ENCODE results near the gene GASK1B.

Gene GASK1B

DNA sequence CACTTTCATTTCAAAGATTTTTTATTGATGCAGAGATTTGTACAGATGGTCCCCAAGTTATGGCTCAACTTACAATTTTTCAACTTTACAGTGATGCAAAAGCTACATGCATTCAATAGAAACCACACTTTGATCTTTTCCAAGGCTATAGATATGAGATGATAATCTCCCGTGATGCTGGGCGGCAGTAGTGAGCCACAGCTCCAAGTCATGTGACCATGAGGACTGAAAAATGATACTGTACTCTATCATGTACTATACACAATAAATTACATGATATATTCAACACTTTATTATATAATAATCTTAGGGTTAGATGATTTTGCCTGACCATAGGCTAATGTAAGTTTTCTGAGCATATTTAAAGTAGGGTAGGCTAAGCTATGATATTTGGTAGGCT lies 14.0 kb upstream of the GASK1B start:
- no peak for DNase-seq (ENCODE audit: low read depth in 2 of 2)

DNA sequence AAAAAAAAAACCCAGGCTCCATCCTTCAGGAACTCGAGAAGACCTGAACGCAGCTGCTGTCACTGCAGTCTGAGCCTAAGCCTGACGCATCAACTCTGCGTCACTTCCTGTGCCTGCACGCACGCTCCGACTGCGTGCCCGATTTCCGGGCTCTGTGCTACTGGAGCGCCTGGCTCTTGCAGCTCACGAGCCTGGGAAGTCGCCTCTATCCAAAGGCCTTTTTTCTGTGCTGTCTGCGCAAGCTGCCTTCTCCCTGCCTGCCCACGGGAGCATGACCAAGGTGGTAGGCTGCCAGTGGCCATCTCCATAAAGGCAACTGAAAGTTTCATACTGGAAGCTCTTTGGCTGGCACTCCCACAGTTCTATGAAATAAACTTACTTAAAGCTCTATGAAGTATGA lies 9.9 kb upstream of the GASK1B start:
- no peak for DNase-seq (ENCODE audit: low read depth in 2 of 2)

DNA sequence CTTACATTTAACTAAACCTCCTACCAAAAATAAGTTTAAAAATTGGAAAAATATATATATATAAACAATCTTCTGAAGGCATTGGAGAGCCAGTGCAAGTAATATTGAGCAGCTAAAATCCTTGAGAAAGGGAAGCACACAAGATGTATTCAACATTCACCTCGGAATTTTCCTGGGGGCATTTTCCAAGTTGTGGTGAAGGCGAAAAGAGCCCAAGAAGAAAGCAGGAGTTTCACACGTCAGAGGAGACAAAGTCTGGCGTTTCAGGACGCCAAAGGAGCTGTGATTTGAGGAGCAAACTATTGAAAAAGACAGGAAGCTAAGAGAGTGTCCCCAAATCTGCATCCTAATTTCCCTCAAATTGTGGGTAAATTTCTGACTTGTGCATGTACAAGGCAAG lies 9.1 kb upstream of the GASK1B start:
- DNase-seq (ENCODE audit: low read depth in 2 of 2) = no peak

GRCh38 chr4:158179465-158179864 lies 6.6 kb upstream of the GASK1B start:
- no peak for DNase-seq (ENCODE audit: low read depth in 2 of 2)

DNA sequence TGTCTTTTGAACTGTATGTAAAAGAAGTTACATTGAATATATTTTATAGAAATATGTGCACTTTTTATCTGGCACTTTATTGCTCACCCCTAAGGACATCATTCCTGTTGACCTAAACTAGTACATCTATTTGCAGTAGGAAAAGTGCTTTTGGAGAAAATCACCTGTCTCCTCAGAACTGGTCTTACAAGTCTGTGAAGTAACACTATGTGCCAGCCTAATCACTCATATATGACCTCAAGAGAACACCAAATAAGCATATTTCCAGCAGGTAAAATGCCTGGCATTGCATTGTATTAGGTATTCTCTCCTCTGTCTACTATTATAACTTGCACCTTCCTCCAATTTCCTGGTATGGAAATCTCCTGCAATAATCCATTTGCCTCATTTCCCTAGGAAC lies 4.0 kb upstream of the GASK1B start:
- no peak for DNase-seq (ENCODE audit: low read depth in 2 of 2)

GRCh38 chr4:158176108-158176507 lies 3.3 kb upstream of the GASK1B start:
- no peak for DNase-seq (ENCODE audit: low read depth in 2 of 2)

DNA sequence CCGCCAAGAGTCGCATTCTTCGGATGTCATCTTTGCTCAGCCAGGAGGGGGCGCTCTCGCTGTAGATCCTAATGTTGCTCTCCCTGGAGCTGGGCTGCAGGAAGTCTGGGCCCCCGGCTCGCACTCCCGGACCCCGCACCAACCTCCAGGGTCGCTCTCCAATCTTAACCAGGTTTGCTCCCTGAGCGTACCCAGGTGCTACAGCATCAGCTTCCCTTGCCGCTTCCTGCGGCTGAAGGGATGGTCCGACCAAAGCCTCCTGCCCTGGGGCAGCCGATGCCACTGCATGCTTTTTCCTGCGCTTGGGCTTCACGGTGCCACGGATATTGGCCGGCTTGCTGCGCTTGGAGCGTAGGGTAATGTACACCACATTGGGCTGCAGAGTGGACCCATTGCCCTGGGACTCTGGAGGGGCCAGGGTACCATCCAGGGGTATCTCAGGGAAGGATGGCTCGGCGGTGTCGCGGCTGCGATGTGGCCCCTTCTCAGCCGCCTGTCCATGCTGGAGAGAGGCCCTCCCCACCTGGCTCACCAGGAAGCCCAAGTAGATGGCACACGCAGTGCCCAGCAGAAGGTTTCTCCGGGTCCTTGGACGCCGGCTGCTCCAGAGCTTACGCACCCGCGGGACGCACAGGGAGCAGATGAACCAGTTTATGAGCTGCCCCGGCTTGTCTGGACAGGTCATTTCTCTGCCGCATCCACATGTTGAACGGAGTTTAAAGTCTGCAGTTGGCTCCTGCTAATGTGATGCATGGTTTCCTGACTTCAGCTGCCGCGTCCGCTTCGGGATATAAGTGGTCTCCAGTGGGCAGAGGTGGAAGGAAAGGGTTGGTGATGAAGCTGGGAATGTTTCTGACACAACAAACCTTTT lies 1.9 kb downstream of the GASK1B start:
- DNase-seq (ENCODE audit: low read depth in 2 of 2) = no peak

DNA sequence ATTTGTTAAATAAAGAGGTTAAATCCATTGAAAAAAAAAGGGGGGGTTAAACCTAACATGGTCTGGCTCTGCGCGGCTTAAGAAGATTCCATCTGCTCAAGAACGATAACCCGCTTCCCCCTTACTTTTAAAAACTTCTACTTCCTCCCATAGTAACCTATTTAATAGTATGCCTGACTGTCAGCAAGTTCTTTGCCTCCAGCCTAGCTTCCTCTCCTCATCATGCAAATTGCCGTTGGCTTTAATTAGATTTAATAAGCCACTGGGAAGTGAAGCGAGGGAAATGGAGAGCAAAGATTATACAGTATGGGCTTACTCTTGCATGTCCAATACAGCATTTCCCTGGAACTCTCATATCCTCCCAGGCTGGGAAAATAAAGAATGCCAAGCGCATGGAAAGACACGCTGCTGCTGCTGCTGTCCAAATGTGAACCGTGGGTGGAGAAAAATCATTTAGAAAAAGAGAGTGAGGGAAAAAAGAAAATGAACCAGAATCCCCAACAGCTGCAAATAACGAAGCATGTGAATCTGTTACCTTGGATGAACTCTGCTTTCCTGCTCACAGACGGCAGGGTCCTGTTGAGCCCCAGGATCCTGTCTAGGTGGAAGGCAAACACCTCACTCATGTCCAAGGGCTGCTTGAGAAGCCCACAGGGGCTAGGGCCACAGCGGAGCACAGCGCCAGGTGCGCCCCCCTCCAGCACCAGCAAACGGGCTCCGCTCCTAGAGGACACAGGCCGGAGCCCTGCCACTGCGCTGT lies 2.7 kb downstream of the GASK1B start:
- no peak for DNase-seq (ENCODE audit: low read depth in 2 of 2)

DNA sequence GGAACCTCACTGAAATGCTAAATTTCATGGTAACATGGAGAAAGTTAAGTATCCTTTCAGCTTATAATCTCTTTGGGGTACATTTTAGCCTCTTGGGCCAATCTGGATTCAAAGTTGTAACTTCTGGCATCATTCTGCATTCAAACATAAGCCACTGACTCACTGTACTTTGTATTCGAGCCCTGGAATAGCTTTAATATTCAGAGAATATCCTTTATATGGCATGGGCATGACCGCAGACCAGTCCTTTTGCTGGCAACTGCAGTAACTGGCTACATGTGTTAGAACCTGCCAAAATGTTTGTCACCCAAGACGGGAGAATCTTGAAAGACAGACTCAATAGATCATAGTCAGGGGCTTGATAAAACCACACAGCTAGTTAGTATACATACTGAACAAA lies 3.3 kb downstream of the GASK1B start:
- no peak for DNase-seq (ENCODE audit: low read depth in 2 of 2)

DNA sequence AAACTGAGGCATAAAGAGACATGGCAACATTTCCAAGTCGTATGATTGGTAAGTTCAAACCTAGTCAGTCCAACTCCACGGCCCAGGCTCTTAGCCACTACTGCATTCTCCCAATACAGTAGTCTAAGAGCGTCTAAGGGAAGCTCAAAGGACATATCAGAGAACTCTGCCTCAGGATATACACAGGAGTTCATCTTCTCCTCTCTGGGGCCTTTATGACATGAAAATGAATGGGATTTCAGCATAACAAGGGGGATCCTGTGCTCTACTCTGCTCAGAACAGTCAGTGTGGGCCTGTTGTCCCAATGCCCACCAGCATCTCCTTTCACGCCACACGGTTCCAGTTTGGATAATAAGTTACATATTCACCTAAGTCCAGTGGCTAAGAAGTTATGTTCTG lies 4.2 kb downstream of the GASK1B start:
- no peak for DNase-seq (ENCODE audit: low read depth in 2 of 2)

GRCh38 chr4:158166701-158167100 lies 6.1 kb downstream of the GASK1B start:
- no peak for DNase-seq (ENCODE audit: low read depth in 2 of 2)

DNA sequence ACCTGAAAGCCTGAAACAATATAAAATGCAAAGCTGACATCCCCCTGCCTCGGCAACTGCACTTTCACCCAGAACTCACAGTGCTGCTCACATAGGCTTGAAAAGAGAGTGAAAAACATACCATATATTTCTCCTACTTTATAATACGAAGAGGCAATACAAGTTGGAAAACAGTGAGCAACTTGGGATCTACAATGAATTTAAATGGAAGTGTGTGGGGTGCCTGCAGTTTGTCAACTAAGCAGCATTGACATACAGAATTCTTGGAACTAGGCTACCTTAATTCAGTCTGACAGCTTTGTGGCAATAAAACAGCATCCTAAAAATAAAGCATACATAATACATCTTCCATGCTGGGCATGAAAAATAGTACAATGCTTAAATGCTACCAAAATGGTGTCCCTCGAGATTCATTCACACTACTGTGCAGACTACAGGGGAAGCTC lies 8.0 kb downstream of the GASK1B start:
- DNase-seq (ENCODE audit: low read depth in 2 of 2) = no peak

DNA sequence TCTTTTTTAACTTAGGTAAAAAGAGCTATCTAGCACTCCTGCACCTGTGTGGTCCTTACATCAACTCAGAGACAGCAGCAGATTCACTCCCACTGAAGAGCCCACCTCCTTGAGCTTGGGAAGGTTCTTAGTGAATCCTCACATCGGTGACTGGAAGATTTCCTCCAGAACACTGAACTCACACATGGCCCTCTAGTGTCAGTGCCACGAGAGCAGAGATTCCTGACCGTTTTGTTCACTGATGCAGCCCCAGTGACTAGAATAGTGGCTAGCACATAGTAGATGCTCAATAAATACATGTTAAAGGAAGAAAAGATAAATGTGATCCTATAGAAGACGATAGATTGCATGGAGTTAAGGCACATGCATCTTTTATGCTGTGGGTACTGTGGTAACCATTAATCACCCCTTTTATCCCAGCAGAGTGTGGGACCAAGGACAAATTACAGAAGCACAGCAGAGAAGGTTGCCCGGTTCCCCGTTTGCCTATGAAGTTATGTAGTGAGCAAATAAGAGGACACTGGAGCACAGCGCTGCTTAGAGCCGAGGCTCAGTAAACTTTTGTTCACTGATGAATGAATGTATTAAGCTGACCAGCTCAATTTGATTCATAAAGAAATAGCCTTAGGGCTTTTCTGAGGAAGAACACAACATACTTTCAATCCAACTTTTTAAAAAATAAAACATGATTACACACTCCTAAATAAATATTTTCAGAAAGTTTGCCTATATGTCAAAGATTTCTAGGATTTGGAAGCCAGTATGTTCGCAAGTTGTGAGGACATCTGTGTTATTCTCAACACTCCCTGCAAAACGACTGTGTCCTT lies 8.7 kb downstream of the GASK1B start:
- no peak for DNase-seq (ENCODE audit: low read depth in 2 of 2)

GRCh38 chr4:158162631-158163030 lies 10.2 kb downstream of the GASK1B start:
- no peak for DNase-seq (ENCODE audit: low read depth in 2 of 2)

GRCh38 chr4:158161551-158162354 lies 11.1 kb downstream of the GASK1B start:
- DNase-seq (ENCODE audit: low read depth in 2 of 2) = no peak

DNA sequence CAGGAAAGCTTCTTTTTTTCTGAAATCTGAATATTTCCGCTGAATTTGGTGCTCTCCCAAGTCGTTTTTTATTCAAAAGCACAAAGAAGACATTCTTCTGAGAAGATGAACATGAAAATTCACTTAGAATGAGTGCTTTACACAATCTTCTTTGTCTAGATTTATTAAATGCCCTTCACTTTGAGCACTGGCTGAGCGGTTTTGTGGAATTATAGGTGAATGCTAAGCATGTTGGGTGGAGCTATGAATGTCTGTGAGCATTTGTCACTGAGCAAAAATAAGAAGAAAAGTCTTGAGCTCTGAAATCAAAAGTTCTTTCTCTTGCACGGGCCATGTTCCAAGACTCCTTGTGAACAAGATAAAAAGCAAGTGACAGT lies 13.1 kb downstream of the GASK1B start:
- DNase-seq (ENCODE audit: low read depth in 2 of 2) = no peak

DNA sequence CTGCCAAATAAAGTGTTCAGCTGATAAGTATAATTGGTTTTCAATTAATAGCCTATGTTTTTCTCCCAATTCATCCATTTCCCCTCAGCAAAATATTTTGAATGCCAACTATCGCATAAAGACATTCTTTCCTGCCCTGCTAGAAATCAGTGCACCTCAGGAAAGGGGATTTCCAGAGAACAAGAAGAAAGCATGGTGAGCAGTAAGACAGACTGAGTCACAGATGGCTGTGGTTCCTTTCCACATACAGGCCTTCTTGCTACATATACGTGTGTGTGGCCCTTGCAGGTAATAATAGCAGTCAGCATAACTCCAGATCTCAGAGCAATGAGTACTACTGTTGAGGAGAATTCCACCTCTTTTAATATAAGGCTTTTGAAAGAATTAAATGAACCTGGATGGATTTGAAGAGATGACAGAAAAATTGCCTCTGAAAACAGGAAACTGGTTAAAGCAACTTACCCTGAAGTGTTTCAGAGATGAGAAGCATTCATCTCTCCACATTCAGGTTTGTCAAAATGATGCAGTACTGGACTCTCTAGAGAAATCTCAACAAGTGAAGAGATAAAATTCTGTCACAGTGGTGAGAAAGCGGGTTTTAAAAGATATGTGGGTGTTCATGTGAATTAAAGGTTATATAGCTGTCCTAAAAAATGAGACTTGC lies 13.6 kb downstream of the GASK1B start:
- DNase-seq (ENCODE audit: low read depth in 2 of 2) = no peak

DNA sequence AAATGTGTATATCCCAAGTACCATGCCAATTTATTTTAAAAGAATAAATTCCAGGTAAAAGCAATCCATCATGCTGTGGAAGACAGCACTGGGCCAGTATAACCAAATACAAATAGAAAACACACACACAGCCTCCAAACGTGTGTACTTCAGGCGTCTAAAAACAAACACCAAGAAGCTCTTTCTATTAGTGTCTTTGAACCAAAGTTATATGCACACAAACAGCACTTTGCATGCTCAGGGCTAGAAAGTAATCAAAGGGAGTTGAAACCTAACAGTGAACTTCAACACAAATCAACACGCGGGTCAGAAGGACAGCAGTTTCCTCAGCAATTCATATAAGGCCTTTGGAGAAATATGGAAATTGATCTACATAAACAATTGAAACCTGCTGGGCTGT lies 15.4 kb downstream of the GASK1B start:
- DNase-seq (ENCODE audit: low read depth in 2 of 2) = no peak

- DNase-seq (ENCODE audit: low read depth in 2 of 2) = no peak
Observed at GRCh38 chr4:158155656-158156356, 17.0 kb downstream of the GASK1B start.

GRCh38 chr4:158147151-158147550 lies 25.7 kb downstream of the GASK1B start:
- DNase-seq (ENCODE audit: low read depth in 2 of 2) = no peak
